ENCODE measurements around the gene PKD2.
"Not testable (repeated sequence)": the region's sequence is repeated elsewhere in the genome, so short reads cannot be mapped to it uniquely, and the experiment has no call there.

The PKD2 gene

GRCh38 chr4:88070031-88070430 is 62.6 kb downstream of the PKD2 start:
- DNase-seq (ENCODE audit: low read depth in 2 of 2) = no peak

GRCh38 chr4:88075336-88075735 is 67.9 kb downstream of the PKD2 start:
- DNase-seq (ENCODE audit: low read depth in 2 of 2) = no peak

GRCh38 chr4:88077911-88078524 is 70.6 kb downstream of the PKD2 start:
- no peak for DNase-seq (ENCODE audit: low read depth in 2 of 2)

GRCh38 chr4:88078579-88078978 is 71.1 kb downstream of the PKD2 start:
- DNase-seq (ENCODE audit: low read depth in 2 of 2) = no peak

GRCh38 chr4:88080626-88081025 is 73.2 kb downstream of the PKD2 start:
- no peak for DNase-seq (ENCODE audit: low read depth in 2 of 2)

GRCh38 chr4:88087004-88087403 is 79.6 kb downstream of the PKD2 start:
- DNase-seq (ENCODE audit: low read depth in 2 of 2) = no peak

- no peak for DNase-seq (ENCODE audit: low read depth in 2 of 2)
These were observed 83.5 kb downstream of the PKD2 start for GRCh38 chr4:88090898-88091297.

GRCh38 chr4:88091378-88091777 is 83.9 kb downstream of the PKD2 start:
- DNase-seq (ENCODE audit: low read depth in 2 of 2) = no peak

- DNase-seq (ENCODE audit: low read depth in 2 of 2) = no peak
These were observed 86.4 kb downstream of the PKD2 start for GRCh38 chr4:88093874-88094273.

- no peak for DNase-seq (ENCODE audit: low read depth in 2 of 2)
These were observed 89.9 kb downstream of the PKD2 start for GRCh38 chr4:88097301-88097700.

GRCh38 chr4:88097781-88098180 is 90.3 kb downstream of the PKD2 start:
- no peak for DNase-seq (ENCODE audit: low read depth in 2 of 2)

- DNase-seq (ENCODE audit: low read depth in 2 of 2) = no peak
These were observed 91.7 kb downstream of the PKD2 start for GRCh38 chr4:88098993-88099752.

GRCh38 chr4:88101165-88101564 is 93.7 kb downstream of the PKD2 start:
- DNase-seq (ENCODE audit: low read depth in 2 of 2) = no peak

GRCh38 chr4:88102026-88102425 is 94.6 kb downstream of the PKD2 start:
- no peak for DNase-seq (ENCODE audit: low read depth in 2 of 2)

- no peak for DNase-seq (ENCODE audit: low read depth in 2 of 2)
These were observed 97.6 kb downstream of the PKD2 start for GRCh38 chr4:88104902-88105610.

- DNase-seq (ENCODE audit: low read depth in 2 of 2) = no peak
These were observed 98.8 kb downstream of the PKD2 start for GRCh38 chr4:88106205-88106604.

- DNase-seq (ENCODE audit: low read depth in 2 of 2) = no peak
These were observed 100.1 kb downstream of the PKD2 start for GRCh38 chr4:88107406-88108107.

- DNase-seq (ENCODE audit: low read depth in 2 of 2) = not testable (repeated sequence)
These were observed 100.7 kb downstream of the PKD2 start for GRCh38 chr4:88108108-88108465.

- no peak for DNase-seq (ENCODE audit: low read depth in 2 of 2)
These were observed 101.3 kb downstream of the PKD2 start for GRCh38 chr4:88108747-88109122.

- DNase-seq (ENCODE audit: low read depth in 2 of 2) = no peak
These were observed 101.9 kb downstream of the PKD2 start for GRCh38 chr4:88109123-88109881.

- no peak for DNase-seq (ENCODE audit: low read depth in 2 of 2)
These were observed 103.4 kb downstream of the PKD2 start for GRCh38 chr4:88110826-88111225.

- no peak for DNase-seq (ENCODE audit: low read depth in 2 of 2)
These were observed 105.4 kb downstream of the PKD2 start for GRCh38 chr4:88112856-88113255.
